ENCODE data around the gene OASL.
"Not testable (repeated sequence)": the region's sequence is repeated elsewhere in the genome, so short reads cannot be mapped to it uniquely, and the experiment has no call there.

OASL gene, protein sequence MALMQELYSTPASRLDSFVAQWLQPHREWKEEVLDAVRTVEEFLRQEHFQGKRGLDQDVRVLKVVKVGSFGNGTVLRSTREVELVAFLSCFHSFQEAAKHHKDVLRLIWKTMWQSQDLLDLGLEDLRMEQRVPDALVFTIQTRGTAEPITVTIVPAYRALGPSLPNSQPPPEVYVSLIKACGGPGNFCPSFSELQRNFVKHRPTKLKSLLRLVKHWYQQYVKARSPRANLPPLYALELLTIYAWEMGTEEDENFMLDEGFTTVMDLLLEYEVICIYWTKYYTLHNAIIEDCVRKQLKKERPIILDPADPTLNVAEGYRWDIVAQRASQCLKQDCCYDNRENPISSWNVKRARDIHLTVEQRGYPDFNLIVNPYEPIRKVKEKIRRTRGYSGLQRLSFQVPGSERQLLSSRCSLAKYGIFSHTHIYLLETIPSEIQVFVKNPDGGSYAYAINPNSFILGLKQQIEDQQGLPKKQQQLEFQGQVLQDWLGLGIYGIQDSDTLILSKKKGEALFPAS

DNA sequence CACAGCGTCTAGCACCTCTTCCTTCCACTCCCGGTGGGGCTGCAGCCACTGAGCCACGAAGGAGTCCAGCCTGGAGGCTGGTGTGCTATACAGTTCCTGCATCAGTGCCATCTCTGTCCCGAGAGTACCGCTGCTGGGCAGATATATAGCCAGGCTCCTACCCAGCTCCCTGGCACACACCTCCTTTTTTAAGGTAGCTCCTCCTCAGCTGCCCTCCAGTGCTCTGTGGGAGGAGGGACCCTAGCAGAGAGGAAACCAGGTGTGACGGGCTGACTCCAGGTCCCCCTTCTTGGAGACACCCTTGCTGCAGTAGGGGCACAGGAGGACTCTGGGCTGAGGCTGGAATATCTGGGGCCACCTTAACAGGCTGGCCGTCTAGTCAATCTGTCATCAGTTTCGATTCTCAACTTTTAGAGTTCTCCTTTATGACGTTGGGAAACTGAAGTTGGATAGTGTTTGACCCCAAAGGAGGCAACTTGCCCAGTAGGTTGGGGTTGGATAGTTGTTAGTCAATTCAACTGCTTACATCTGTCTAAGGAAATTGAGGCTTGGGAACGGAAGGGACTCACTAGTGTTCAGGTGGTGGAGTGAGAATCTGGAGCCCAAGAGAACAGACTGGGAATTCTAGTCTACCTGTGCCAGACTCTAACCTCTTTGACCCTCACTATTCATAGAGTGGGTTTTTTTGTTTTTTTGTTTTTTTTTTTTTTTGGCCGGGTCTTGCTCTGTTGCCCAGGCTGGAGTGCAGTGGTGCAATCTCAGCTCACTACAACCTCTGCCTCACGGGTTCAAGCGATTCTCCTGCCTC lies at the start of gene OASL:
OASL (minus strand) TSS at position 386 of the 808 bp plus-strand sequence; CDS start at position 111, 275 bp downstream.
- peak; percentile 87 for DNase-seq (ENCODE audit: low read depth)

DNA sequence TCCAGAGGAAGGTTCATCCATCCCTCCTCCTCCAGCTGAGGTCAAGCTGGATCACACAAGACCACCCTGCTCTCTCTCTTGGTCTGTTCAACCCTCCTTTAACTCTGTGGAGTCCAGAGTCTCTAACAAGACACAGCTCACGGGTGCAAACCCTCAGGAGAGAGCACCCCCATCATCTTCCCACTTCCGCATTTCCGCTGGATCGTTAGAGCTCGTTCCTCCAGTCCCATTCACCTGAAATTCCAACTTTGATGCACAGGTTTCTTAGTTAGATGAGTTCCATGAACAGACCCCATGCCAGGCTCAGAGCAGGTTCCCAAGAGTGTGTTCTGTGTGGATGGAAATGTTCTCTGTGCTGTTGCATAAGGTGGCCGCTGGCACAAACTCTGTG lies 49.1 kb upstream of the OASL start:
- DNase-seq (ENCODE audit: low read depth), result no peak

DNA sequence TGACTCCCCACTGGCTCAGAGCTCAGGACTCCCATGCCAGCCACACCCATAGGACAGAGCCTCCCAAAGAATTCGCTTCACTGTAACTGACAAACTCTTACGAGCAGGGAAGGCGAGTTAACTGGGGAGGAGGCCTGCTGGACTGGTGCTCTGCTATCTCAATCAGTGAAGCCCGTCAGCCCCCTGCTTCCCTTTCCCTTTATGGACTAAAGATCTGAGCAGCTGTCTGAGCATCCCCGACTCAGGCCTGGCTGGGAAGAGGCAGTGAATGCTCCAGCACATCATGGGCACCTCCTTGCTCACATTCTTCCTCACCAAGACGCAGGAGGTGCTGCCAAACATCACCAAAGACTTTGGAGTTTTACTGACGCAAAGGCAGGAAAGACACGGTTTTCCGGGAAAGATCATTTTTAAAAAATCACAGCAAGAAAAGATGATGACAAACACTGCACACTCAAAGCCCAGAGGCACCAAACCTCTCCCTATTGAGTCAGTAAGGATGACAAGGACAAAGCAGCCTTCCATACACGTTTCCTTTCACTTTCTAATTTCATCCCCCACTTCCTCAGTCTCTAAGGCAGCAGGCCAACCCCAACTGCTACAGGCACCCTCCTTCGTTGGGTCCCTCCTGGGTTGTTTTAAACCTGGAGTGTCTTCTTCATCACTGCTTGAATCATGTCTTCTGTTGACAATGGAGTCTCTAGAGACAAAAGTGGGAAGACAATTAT lies 48.6 kb upstream of the OASL start:
- DNase-seq (ENCODE audit: low read depth), result peak; percentile 33

DNA sequence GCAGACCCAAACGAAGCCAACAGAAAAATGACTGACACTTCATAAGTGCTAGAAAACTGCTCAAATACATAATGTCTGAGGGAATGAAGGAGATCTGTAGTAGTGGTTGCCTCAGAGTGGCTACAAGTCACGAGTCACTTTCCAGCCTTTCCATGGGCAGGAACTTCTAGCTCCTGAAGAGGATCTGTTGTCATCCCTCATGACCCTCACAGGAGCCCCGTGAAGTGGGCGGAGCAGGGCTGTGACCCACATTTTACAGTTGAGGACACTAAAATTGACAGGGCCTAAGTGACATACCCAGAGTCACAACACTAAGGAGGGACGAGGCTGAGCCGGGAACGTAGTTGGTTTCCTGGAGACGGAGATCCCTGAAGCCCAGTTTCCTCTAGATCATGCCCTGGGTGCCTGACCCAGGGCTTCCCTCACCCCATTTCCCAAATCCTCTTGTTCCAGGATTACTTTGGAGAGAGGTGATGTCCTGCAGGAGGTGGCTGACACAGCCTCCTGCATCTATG lies 47.8 kb upstream of the OASL start:
- no peak for DNase-seq (ENCODE audit: low read depth)

DNA sequence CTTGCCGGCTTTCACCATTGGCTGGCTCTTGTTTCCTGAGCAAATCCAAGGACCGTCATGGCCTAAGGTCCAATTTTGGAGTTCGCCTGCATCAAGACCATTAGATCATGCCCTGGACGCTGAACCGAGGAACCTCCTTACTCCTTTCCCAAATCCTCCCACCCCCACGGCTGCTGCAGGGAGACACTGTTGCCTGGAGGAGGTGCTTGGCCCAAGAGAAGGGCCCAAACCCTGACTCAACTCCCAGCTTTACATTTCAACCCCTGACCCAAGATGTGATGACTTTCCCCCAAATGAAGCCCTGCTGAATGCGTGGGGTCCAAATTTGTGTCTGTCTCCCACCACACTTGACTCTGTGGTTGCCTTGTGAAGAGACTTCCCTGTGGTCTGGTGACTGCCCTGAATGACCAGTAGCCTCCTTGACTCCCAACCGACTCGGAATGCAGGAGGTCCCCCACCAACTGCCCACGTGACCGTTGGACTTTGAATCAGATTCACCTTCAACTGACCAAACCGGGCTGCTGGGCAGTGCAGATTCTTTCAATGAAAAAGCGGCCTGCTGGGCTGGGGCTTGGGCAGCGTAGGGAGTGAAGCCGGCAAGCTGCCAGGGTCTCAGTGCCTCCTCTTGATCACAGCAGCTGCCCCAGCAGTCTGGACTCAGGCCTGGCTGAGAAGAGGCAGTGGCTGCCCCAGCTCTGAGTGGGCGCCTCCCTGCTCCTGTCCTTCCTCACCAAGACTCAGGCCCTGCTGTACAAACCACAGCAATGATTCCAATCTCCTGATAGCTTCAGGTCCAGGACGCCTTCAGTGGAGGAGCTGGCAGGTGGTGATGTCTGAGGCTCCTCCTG lies 46.7 kb upstream of the OASL start:
- DNase-seq (ENCODE audit: low read depth), result no peak

DNA sequence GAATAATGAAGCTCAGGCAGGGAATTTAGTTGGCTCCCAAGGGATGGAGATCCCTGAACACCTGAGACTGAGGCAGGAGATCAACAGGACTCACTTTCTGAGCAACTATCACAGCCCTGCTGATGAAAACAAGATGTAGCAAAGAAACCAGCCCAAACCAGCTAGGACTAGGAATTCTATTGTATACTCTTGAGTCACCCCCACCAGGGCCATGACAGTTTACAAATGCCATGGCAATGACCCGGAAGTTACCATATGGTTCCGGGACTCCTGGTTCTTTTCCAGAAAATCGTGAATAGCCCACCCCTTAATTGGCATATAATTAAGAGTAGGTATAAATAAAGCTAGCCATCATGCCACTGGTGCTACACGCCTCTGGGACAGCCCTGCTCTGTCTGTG lies 46.0 kb upstream of the OASL start:
- no peak for DNase-seq (ENCODE audit: low read depth)

DNA sequence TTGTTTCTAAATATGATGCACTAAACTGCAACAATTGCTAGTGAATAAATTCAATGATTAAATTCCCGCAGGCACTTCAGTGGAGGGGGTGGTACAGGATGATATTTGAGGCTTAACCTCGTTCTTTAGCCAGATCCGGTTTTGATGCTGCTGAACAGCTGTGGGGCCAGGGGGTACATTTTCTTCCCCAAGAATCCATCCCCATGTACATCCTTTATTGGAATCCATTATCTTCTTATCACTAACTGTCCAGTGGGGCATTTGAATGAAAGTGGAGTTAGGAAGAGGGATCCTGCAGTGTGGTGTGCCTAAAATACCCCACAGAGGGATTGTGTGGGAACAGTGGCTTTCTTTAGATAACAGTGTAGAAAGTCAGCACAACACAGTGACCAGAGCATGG lies 45.2 kb upstream of the OASL start:
- DNase-seq (ENCODE audit: low read depth), result no peak

DNA sequence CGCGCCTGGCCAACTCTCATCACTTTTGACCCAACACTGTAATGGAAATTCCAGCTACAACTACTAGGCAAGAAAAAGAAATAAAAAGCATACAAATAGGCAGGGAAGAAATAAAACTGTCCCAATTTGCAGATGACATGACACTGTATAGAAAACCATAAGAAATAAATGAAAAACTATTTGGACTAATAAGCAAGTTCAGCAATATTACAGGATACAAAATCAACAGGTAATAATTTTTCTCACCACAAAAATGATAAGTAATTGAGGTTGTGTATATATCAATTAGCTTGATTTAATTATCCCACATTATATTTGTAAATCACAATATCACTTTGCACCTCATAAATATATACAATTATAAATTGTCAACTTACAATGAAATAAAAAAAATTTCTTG lies 41.9 kb upstream of the OASL start:
- no peak for DNase-seq (ENCODE audit: low read depth)

DNA sequence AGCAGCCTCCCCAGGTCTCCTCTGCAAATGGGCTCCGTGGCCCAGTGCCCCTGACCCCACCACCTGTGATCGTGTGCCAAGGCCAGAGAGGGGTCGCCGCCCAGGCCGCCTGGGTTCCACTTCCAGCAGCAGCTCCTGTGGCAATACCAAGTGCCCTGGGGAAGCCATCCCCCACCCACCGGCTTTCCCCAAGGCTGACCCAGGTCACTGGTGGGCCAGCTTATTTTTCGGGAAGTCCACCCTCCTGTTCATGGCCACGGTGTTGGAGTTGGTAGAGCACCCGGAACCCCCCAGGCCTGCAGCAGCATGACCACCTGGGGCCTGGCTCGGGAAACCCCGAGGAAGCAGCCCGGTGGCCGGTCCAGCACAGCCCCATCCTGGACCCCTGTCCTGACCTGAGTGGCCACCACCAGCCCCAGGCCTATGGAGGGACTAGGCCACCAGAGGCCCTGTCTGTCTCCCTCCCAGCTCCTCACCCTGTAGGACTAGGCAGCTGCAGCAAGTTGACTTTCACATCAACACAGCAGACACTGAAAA lies 40.8 kb upstream of the OASL start:
- no peak for DNase-seq (ENCODE audit: low read depth)

DNA sequence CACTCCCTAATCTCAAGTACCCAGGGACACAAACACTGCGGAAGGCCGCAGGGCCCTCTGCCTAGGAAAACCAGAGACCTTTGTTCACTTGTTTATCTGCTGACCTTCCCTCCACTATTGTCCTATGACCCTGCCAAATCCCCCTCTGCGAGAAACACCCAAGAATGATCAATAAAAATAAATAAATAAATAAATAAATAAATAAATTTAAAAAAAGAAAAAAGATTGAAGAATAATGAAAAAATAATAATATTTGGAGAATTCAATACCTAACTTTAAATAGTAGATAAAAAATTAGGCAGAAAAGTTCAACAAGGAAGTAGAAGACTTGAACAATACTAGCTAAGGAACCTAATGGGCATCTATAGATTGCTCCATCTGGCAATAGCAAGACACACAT lies 38.4 kb upstream of the OASL start:
- DNase-seq (ENCODE audit: low read depth), result not testable (repeated sequence)

DNA sequence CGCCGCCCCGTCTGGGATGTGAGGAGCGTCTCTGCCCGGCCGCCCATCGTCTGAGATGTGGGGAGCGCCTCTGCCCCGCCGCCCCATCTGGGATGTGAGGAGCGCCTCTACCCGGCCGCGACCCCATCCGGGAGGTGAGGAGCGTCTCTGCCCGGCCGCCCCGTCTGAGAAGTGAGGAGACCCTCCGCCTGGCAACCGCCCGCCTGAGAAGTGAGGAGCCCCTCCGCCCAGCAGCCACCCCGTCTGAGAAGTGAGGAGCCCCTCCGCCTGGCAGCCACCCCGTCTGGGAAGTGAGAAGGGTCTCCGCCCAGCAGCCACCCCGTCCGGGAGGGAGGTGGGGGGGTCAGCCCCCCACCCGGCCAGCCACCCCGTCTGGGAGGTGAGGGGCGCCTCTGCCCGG lies 36.9 kb upstream of the OASL start:
- DNase-seq (ENCODE audit: low read depth), result not testable (repeated sequence)

DNA sequence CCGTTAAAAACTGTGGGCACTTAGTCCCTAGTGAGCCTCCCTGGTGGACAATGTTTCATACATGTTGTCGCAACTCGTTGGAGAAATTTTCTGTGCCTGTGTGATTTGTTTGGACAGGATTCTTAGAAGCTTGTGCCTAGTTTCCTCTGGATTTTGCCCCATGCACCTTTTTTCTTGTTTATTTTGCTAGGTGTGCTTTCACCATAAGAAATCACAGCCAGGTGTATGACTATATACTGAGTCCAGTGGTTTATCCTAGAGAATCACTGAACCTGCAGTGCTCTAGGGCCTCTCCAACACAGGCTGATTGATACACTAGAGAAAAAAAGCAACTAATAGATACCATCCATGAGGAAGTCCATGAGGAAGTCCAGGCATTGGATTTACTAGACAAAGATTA lies 33.1 kb upstream of the OASL start:
- no peak for DNase-seq (ENCODE audit: low read depth)

DNA sequence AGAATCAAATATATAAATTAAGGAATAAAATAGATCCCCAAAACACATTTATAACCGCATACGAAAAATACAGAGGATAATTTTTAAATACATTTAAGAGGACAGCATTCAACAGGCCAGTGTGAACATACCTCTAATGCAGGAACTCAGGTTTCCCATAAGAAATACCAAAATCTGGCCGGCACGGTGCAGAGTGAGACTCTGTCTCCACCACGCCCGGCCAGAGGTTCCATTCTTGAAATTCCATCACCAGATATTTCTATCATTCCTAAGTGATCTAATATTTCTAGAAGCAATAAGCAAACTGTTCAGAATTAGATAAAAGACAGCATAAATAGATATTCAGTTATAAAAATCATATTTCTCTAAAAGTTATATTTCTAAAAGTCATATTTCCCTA lies 30.2 kb upstream of the OASL start:
- no peak for DNase-seq (ENCODE audit: low read depth)

DNA sequence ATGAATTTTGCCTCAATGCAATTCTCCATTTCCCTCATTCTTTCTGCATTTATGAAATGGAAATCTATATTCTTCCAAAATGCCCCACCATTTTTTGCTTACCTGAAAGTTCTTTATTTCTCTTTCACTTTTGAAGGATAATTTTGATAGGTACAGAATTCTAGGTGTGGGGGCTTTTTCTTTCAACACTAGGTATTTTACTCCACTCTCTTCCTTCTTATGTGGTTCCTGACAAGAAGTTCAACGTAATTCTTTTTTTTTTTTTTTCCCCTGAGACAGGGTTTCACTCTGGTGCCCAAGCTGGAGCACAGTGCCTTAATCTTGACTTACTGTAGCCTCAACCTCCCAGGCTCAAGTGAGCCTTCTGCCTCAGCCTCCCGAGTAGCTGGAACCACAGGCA lies 26.3 kb upstream of the OASL start:
- no peak for DNase-seq (ENCODE audit: low read depth)

DNA sequence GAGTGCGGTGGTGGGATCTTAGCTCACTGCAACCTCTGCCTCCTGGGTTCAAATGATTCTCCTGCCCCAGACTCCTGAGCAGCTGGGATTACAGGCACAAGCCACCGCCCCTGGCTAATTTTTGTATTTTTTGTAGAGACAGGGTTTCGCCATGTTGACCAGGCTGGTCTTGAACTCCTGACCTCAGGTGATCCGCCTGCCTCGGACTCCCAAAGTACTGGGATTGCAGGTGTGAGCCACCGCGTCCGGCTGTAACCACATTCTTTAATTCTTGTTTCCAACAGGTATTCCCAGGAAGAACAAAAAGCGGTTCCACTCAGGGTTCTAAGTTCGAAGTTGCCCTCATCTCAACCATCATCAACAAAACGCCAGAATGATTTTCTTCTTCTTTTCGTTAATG lies 25.5 kb upstream of the OASL start:
- not testable (repeated sequence) for DNase-seq (ENCODE audit: low read depth)

DNA sequence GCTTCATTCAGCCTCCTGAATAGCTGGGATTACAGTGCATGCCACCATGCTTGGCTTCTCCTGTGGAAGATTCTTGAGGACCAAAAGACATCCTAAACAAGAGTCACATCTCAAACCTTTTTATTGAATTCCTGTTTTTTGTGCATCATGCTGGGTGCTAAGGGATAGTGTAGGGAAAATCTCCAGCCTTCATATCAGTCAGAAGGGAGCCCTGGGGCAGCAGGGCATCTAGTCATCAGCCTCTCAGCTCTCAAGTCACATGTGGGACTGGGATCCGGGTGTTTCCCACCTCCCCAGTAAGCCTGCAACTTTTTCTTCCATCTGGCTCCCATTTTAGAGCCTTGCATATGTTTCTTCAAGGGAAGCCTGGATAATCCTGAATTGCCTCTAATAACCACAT lies 25.1 kb upstream of the OASL start:
- DNase-seq (ENCODE audit: low read depth), result no peak

DNA sequence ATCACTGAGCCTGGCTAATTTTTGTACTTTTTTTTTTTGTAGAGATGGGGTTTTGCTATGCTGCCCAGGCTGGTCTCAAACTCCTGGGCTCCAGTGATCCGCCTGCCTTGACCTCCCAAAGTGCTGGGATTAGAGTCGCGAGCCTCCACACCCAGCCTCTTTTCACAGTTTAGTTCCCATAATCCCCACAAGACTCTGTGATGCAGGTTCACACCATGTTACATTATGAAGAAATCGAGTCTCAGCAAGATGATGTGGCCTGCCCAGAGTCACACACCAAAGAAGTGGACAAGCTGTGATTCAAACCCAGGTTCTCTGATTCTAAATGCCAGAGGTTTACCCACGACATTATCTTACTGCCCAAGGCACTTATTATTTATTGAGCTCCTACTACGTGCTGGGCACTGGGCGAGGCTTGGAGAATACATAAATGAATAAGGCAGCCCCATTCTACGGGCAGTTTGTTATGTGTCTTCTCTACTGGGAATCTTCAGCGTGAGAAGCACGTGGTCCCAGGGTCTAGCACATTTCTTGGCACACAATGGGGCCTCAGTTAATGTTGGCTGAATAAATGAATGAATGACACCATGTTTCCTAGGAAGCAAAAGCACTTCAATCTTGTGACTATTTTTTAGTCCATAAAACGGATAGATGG lies 23.5 kb upstream of the OASL start:
- no peak for DNase-seq (ENCODE audit: low read depth)

DNA sequence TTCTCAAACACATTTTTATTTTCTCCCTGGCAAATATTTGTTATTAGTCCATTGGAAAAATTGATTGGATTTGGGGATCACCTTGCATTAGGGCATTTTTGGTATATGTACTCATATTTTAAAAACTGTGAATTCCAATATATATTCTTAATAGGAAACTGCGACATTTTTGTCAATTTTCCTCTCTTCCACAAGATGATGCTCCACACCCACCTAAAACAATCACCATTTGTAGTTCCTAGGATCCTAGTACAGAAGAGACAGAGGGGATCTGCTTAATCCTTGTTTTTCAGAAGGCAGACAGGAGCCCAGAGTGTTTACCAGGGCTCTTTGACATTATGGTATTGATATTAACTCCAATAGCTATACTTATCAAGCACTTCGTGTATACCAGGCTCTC lies 22.8 kb upstream of the OASL start:
- DNase-seq (ENCODE audit: low read depth), result peak; percentile 61

DNA sequence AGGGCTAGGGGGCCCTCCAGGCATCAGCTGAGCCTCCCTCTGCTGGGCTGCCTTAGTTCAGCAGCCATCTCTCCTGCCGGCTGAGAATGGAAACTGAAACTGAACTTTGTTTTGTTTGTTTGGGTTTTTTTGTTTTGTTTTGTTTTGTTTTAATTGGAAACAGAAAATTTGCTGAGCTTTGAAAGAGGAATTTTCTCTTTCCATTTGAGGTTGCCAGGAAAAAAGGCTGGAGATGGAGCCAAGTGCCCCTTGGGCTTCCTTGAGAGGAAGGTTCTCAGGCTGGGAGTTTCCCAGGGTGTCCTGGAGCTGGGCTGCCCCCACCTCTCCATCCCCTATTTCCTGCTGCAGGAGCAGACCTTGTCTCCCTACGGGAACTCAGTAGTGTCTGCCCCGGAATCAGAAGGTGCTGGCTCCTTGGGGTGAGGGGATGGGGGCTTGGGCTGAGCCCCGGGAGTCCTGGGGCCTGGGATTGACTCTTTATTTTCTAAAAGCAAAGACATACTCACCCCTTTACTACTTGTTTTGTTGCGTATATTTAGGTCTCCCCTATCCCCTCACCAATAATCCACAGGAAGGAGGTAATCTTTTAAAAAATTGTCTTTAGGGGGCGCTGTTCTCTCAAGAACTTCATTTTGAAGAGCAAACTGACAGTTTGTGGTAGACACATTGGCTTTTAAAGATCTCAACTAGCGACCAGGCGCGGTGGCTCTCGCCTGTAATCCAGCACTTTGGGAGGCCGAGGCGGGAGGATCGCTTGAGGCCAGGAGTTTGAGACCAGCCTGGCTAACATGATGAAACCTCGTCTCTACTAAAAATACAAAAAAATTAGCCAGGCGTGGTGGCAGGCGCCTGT lies 21.3 kb upstream of the OASL start:
- peak; percentile 84 for DNase-seq (ENCODE audit: low read depth)

All from ELR (cell line).